ENCODE measurements around the gene ZNHIT1. TPM values are rescaled to one million over a fixed set of nuclear protein-coding genes. Genes with fewer than 3 reads are reported as not detected.

The ZNHIT1 gene
- total RNA-seq, 1 donor from 2014 or later: 57.1 TPM

Other genes starting within 250 kb of the ZNHIT1 start
- 2.1 TPM for gene MUC12, start 248.6 kb upstream of the ZNHIT1 start, total RNA-seq
- gene MUC17, start 198.1 kb upstream of the ZNHIT1 start, total RNA-seq: not detected
- 57.3 TPM for gene TRIM56, start 132.7 kb upstream of the ZNHIT1 start, total RNA-seq
- 4.3 TPM for gene SERPINE1, start 91.1 kb upstream of the ZNHIT1 start, total RNA-seq
- gene AP1S1, start 63.7 kb upstream of the ZNHIT1 start, total RNA-seq: 50.5 TPM
- not detected for gene VGF, start 52.6 kb upstream of the ZNHIT1 start, total RNA-seq
- gene NAT16, start 37.9 kb upstream of the ZNHIT1 start, total RNA-seq: not detected
- not detected for gene MOGAT3, start 17.1 kb upstream of the ZNHIT1 start, total RNA-seq
- 50.9 TPM for gene PLOD3, start 584 bp upstream of the ZNHIT1 start, total RNA-seq
- 11.3 TPM for gene CLDN15, start 19.6 kb downstream of the ZNHIT1 start, total RNA-seq
- gene FIS1, start 26.9 kb downstream of the ZNHIT1 start, total RNA-seq: 159 TPM
- 25.5 TPM for gene IFT22, start 103.6 kb downstream of the ZNHIT1 start, total RNA-seq
- not detected for gene COL26A1, start 144.7 kb downstream of the ZNHIT1 start, total RNA-seq